Gastroesophageal sphincter (tissue), 3 donors: ENCODE measurements around the gene PSME1.

Source experiments
- CTCF ChIP-seq, 4 experiments: fragments of 200-600 bp in 2 of 4; fragments of 450-650 bp in 2 of 4; sonication (generic) in 1 of 4; IDR thresholded peaks; one replicate each; pipeline ENCODE4 v1.5.1; 2017 to 2019; ENCODE audit warnings: antibody characterized with exemption in 4 of 4, mild to moderate bottlenecking in 2 of 4, moderate library complexity in 2 of 4
- EP300 ChIP-seq: sonication (generic); formaldehyde crosslinking; IDR thresholded peaks from one replicate; pipeline ENCODE4 v1.6.1; 2017; ENCODE audit warnings: antibody characterized with exemption, mild to moderate bottlenecking
- POLR2AphosphoS5 ChIP-seq: sonication (generic); formaldehyde crosslinking; IDR thresholded peaks from one replicate; pipeline ENCODE4 v1.6.1; 2017; ENCODE audit warnings: antibody characterized with exemption

DNA sequence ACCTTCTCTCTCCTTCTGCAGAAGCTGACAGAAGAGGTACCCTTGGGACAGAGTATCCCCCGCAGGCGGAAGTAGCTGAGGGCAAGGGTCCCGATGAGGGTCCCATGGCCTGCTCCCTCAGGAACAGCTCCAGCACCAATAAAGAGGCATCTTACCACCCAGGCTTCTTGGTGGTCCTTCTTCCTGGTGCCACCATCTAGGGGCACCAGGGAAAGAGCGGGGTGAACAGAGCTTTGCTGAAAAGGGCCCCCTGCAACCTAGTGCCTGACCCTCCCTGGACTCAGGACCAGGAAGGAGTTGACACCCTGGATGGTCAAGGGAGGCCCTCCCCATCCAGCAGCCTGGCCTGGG, 24.5 kb downstream of the PSME1 start:
- TF ChIP-seq CTCF (IDR thresholded peaks at IDR 0.05) (no peak), POLR2AphosphoS5 (no peak), EP300 (no peak)
